ENCODE data around the gene HMGN4. TPM values are rescaled to one million over a fixed set of nuclear protein-coding genes. Genes with fewer than 3 reads are reported as not detected.

Gene HMGN4
- total and polyA plus RNA-seq, 9 of the 15 experiments (the other 6 are each of a cell fraction or from before 2014, with no cell fraction given): 35.4 to 134 (median 94.1) TPM

DNA sequence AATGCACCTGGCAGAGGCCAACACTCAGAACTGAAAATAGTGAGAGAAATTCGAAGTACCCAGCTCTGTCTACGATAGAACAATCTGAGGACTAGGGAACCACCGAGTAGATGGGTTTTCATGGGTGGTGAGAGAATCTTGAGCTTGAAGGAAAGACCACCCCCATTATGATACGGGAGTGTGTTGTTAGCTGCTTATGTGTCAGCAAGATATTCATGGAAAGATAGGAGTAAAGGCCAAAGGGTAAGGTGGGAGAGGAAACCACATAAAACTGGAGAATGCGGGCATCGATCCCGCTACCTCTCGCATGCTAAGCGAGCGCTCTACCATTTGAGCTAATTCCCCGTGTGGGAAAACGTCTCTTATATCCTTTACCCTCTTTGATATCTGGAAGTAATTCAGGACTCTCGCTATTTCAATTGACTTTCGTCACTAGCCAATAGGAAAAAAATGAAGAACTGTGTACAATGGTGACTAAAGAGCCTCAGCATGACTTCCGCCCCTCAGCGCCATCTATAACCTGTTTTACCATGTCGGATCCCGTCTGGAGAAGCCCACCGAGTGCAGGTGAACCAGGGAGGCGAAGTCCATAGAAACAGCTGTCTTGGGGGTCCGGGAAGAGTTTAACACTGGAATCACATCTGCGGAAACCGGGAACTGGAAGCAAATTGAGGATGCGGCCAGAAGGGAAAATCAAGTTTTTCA is 33.6 kb downstream of the HMGN4 start (continued):
- TF ChIP-seq, protein P1, sequence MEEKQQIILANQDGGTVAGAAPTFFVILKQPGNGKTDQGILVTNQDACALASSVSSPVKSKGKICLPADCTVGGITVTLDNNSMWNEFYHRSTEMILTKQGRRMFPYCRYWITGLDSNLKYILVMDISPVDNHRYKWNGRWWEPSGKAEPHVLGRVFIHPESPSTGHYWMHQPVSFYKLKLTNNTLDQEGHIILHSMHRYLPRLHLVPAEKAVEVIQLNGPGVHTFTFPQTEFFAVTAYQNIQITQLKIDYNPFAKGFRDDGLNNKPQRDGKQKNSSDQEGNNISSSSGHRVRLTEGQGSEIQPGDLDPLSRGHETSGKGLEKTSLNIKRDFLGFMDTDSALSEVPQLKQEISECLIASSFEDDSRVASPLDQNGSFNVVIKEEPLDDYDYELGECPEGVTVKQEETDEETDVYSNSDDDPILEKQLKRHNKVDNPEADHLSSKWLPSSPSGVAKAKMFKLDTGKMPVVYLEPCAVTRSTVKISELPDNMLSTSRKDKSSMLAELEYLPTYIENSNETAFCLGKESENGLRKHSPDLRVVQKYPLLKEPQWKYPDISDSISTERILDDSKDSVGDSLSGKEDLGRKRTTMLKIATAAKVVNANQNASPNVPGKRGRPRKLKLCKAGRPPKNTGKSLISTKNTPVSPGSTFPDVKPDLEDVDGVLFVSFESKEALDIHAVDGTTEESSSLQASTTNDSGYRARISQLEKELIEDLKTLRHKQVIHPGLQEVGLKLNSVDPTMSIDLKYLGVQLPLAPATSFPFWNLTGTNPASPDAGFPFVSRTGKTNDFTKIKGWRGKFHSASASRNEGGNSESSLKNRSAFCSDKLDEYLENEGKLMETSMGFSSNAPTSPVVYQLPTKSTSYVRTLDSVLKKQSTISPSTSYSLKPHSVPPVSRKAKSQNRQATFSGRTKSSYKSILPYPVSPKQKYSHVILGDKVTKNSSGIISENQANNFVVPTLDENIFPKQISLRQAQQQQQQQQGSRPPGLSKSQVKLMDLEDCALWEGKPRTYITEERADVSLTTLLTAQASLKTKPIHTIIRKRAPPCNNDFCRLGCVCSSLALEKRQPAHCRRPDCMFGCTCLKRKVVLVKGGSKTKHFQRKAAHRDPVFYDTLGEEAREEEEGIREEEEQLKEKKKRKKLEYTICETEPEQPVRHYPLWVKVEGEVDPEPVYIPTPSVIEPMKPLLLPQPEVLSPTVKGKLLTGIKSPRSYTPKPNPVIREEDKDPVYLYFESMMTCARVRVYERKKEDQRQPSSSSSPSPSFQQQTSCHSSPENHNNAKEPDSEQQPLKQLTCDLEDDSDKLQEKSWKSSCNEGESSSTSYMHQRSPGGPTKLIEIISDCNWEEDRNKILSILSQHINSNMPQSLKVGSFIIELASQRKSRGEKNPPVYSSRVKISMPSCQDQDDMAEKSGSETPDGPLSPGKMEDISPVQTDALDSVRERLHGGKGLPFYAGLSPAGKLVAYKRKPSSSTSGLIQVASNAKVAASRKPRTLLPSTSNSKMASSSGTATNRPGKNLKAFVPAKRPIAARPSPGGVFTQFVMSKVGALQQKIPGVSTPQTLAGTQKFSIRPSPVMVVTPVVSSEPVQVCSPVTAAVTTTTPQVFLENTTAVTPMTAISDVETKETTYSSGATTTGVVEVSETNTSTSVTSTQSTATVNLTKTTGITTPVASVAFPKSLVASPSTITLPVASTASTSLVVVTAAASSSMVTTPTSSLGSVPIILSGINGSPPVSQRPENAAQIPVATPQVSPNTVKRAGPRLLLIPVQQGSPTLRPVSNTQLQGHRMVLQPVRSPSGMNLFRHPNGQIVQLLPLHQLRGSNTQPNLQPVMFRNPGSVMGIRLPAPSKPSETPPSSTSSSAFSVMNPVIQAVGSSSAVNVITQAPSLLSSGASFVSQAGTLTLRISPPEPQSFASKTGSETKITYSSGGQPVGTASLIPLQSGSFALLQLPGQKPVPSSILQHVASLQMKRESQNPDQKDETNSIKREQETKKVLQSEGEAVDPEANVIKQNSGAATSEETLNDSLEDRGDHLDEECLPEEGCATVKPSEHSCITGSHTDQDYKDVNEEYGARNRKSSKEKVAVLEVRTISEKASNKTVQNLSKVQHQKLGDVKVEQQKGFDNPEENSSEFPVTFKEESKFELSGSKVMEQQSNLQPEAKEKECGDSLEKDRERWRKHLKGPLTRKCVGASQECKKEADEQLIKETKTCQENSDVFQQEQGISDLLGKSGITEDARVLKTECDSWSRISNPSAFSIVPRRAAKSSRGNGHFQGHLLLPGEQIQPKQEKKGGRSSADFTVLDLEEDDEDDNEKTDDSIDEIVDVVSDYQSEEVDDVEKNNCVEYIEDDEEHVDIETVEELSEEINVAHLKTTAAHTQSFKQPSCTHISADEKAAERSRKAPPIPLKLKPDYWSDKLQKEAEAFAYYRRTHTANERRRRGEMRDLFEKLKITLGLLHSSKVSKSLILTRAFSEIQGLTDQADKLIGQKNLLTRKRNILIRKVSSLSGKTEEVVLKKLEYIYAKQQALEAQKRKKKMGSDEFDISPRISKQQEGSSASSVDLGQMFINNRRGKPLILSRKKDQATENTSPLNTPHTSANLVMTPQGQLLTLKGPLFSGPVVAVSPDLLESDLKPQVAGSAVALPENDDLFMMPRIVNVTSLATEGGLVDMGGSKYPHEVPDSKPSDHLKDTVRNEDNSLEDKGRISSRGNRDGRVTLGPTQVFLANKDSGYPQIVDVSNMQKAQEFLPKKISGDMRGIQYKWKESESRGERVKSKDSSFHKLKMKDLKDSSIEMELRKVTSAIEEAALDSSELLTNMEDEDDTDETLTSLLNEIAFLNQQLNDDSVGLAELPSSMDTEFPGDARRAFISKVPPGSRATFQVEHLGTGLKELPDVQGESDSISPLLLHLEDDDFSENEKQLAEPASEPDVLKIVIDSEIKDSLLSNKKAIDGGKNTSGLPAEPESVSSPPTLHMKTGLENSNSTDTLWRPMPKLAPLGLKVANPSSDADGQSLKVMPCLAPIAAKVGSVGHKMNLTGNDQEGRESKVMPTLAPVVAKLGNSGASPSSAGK (IDR thresholded peaks at IDR 0.05): no peak; the same call in 1 of the 2 replicates
- TF ChIP-seq, protein P2, sequence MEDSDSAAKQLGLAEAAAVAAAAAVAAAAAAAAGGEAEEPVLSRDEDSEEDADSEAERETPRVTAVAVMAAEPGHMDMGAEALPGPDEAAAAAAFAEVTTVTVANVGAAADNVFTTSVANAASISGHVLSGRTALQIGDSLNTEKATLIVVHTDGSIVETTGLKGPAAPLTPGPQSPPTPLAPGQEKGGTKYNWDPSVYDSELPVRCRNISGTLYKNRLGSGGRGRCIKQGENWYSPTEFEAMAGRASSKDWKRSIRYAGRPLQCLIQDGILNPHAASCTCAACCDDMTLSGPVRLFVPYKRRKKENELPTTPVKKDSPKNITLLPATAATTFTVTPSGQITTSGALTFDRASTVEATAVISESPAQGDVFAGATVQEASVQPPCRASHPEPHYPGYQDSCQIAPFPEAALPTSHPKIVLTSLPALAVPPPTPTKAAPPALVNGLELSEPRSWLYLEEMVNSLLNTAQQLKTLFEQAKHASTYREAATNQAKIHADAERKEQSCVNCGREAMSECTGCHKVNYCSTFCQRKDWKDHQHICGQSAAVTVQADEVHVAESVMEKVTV (CRISPR knock-in tag; IDR thresholded peaks at IDR 0.05): peak; percentile 26; the same call in 1 of the 2 replicates
- peak; percentile 73 to 89 for TF ChIP-seq FOXK2 (conservative IDR thresholded peaks at IDR 0.05 in 1 of 2, IDR thresholded peaks at IDR 0.05 in 1 of 2; ENCODE audit: low read depth in 2 of 2)
- TF ChIP-seq ARHGAP35 (IDR thresholded peaks at IDR 0.05; ENCODE audit: partially characterized antibody): no peak
- peak; percentile 91 to 97 for TF ChIP-seq ARNT (IDR thresholded peaks at IDR 0.05)
- peak; percentile 73; the same call in 1 of the 2 replicates for TF ChIP-seq ZEB2 (IDR thresholded peaks at IDR 0.05)
- TF ChIP-seq, protein P3, sequence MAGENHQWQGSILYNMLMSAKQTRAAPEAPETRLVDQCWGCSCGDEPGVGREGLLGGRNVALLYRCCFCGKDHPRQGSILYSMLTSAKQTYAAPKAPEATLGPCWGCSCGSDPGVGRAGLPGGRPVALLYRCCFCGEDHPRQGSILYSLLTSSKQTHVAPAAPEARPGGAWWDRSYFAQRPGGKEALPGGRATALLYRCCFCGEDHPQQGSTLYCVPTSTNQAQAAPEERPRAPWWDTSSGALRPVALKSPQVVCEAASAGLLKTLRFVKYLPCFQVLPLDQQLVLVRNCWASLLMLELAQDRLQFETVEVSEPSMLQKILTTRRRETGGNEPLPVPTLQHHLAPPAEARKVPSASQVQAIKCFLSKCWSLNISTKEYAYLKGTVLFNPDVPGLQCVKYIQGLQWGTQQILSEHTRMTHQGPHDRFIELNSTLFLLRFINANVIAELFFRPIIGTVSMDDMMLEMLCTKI (IDR thresholded peaks at IDR 0.05; ENCODE audit: partially characterized antibody): no peak
- TF ChIP-seq KLF10 (CRISPR knock-in tag; IDR thresholded peaks at IDR 0.05): no peak
- TF ChIP-seq KDM5B (IDR thresholded peaks at IDR 0.05; ENCODE audit: insufficient replicate concordance, low read depth, low read length): peak; percentile 32
- no peak for TF ChIP-seq ZNF507 (tag; conservative IDR thresholded peaks at IDR 0.05)
- TF ChIP-seq TRIM28 (IDR thresholded peaks at IDR 0.05): peak; percentile 64

All from K562 (cell line).